Stimulated activated CD4-positive, alpha-beta T cell treated with anti-CD3 and anti-CD28 coated beads, Interleukin-2, amount 100 ng/mL, for 4 hours (primary cell): Measurements from ENCODE around the gene OR5H1.
"Not testable (repeated sequence)": the region's sequence is repeated elsewhere in the genome, so short reads cannot be mapped to it uniquely, and the experiment has no call there.

Source experiments
- DNase-seq: peaks from one replicate; pipeline ENCODE4 v3.0.0-alpha.2; 2020; ENCODE audit warnings: low read depth

Gene OR5H1

DNA sequence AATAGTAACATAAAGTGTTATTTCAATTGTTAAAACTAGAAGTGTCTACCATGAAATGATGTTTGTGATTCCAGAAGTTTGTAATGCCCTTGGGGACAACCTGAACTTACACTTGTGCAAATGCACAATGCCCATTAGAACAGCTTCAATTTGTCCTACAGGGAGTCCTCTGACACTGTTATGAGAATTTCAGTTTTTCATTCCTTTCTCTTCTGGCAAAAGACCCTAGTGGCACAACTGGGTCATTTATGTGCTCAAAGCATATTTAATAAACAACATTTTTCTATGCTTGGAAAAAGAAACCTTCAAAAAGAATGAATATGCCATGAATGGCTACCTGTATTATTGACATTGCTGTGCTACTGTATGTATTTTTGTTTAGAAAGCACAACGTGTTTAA, at the start of gene OR5H1:
OR5H1 (plus strand) TSS at position 301 of the 400 bp plus-strand sequence. CDS start 1,977 bp downstream, outside the sequence.
- DNase-seq: no peak

DNA sequence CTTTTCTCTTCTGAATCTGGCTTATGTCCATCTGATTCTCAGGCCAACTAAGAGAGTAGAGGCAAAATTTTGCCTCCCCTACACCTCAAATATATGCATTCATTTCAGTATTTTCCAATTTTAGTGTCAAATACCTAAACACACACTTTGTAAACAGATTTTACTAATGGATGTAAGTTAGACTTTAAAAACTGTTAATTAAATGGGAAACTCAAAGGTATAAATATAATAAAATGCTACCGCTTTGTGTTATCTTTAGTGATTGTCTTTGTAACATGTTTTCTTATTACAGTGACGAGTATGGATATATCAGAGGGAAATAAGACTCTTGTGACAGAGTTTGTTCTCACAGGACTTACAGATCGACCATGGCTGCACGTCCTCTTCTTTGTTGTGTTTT, 43.6 kb upstream of the OR5H1 start, which contains the start of gene OR5AC2:
OR5AC2 (plus strand) TSS at position 301 of the 400 bp plus-strand sequence; CDS start at position 301, 0 bp downstream.
- DNase-seq: no peak

DNA sequence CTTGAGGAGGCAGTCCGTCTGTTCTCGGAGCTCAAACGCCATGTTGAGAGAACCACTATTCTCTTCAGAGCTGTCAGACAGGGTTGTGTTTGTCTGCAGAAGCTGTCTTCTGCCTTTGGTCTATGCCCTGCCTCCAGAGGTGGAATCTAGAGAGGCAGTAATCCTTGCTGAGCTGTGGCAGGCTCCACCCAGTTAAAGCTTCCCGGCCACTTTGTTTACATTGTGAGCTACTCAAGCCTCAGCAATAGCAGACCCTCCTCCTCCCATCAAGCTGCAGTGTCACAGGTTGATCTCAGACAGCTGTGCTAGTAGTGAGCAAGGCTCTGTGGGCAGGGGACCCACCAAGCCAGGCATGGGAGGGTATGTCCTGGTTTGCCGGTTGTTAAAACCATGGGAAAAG, 34.6 kb upstream of the OR5H1 start:
- DNase-seq: no peak

DNA sequence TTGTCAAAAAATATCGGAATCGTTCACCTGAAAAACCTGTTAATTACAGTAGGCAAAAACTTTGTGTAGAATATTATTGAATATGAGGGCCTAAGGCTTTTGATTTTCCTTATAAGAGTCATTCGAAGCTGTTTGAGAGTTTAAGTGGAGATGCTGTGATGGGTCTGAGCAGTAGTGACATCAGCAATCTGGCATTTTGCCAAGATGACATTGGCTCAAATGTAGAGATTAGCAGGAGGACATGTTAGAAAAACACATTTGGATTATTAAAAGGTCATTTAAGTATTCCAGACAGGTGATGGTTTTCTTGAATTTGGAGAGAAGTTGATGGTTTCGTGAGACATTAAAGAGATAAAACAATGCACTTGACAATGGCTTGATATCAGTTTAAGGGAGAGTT, 30.7 kb upstream of the OR5H1 start:
- no peak for DNase-seq

DNA sequence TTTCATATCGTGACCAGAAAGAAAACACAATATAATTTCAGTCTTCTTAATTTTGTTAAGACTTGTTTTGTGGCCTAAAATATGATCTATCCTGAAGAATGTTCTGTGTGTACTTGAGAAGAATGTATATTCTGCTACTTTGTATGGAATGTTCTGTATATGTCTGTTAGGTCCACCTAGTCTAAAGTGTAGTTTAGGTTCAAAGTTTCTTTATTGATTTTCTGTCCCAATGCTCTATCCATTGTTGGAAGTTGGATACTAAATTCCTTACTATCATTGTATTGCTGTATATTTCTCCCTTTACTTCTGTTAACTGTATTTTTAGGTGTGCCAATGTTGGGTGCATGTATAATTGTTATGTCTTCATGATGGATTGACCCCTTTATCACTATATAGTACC, 22.4 kb upstream of the OR5H1 start:
- DNase-seq: no peak

DNA sequence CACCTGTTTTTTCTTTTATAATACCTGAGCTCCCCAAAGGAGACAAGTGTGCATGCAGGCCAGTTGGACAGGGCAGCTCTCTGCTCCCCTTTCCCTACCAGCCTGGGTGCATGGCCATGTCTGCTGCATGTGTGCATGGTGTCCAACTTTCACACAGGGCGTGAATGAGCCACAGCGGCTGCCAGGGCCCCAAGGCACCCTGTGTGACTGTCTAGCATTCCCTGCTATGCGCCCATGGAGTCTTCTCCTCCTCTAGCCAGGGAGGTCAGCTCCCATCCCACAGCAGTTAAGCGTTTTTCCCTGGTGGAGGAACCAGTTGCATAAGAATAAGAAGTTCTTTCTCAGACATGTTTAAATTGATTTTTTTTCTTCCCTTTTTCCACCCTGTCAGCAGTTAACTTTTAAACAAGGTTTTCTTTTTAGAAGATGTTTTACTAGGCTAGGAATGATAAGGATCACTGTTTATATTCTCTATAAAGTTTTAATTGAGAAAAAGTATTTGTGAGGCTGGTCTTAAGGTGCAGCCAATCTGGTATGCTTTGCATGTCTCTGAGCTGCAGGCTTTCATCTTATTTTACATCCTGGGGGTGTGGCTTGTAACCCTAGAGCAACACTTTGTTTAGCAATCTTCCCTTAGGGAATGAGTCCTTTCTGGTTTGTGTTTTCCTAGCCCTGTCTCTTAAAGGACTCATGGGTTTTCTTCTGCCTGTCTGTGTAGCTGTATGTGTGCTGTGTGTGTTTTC, 20.5 kb upstream of the OR5H1 start:
- no peak for DNase-seq

DNA sequence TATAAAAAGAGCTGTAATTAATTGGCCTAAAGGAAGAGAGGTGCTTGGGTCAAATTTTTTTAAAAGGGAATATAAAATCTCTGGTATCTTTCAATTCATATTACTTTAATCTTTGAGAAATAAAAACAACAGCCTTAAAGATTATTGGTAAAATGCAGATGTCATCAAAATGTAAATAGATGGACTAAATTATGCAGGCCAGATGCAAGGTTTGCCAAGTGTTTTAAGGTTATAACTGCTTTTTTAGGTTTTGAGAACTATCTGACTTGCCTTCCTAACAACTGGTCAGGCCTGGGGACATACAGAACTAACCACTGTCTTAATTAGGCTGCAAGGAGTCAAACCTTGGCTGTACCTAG, 20.0 kb upstream of the OR5H1 start:
- DNase-seq: no peak

DNA sequence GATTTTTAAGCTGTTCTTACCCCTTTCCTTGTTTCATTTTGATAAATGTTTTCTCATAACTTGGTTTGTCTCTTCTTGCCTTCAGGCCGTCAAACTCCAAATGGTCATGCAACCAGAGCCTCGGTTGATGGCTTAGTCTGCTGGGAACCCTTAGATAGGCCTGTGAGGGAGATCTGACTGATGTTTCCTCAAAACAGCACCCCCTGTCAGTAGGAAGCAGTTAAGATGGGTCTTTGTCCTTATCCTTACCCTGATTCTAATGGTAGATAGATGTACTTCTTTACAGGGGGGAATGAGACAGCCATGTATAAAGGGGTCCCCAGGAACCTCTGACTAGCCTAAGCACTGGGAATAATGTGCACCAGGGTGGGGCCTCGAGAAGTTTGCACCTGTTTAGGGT, 16.3 kb upstream of the OR5H1 start:
- no peak for DNase-seq

DNA sequence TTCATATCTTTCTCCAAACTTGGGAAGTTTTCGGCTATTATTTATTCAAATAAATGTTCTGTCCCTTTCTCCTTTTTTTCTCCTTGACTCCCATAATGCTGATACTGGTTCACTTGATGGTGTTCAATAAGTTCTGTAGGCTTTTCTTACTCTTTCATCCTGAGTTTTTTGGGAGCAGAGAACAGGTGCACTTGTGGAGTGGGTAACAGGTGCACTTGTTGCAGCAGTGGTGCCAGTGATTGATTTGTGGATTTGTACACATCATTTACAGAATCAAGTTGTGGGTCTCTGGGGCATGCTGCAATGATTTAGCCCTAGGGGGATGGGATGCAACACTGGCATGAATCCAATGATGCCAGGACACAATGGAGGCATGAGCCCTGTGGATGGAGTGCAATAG, 14.8 kb upstream of the OR5H1 start:
- DNase-seq: no peak

DNA sequence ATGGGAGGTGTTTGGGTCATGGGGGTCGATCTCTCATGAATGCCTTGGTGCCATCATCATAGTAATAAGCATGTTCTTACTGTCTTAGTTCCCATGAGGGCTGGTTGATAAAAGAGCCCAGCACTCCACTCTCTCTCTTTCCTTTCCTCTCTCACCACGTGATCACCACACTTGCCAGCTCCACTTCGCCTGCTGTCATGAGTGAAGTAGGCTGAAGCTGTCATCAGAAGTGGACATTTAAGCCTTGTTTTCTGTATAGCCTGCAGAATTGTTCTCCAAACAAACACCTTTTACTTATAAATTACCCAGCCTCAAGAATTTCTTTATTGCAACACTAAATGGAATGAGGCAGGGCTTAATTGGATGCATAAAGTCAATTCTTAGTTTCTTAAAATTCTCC, 6.1 kb downstream of the OR5H1 start:
- no peak for DNase-seq

DNA sequence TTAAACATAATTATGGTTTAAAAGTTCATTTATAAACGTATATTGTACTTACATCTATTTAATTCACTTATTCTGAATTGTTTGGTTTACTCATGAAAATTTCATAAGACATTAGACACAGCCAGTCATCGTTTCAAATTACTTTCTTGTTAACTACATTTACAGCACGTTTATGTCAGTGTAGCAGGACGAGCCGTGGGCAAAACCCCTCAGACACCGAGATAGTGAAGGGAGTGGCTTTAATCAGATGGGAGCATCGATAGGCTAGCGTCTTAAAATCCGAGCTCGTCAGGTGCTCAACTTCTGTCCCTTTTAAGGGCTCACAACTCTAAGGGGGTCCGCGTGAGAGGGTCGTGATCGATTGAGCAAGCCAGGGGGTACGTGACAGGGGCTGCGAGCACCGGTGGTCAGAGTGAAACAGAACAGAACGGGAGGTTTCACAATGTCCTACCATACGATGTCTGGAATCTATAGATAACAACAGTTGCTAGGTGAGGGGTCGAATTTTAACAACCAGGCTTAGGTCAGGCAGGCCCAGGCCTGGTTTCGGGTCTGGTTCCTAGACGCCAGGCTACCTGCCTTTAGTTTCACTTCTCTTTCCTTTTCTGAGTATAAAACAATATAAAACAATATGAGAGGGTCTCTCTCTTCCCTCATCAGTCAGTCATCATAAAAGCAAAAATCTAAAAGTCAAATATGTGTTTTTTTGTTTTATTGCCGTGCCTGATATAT, 7.5 kb downstream of the OR5H1 start:
- not testable (repeated sequence) for DNase-seq

DNA sequence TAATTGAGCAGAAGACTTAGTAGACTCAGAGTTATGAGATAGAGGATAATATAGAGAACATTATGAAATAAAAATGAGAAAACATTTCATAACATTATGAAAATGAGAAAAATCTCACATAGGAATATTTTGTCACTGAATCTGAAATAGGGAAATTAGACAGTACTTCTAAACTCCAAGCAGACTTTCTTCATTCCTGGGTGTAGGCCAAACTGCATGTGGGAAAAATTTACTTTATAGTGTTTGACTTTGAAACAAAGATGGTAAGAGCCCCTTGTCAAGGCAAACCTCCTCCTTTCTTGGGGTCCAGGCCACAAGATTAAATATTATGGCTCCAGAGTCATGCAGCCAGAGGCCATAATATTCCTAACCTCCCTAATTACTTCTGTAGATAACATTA, 10.0 kb downstream of the OR5H1 start:
- DNase-seq: no peak

DNA sequence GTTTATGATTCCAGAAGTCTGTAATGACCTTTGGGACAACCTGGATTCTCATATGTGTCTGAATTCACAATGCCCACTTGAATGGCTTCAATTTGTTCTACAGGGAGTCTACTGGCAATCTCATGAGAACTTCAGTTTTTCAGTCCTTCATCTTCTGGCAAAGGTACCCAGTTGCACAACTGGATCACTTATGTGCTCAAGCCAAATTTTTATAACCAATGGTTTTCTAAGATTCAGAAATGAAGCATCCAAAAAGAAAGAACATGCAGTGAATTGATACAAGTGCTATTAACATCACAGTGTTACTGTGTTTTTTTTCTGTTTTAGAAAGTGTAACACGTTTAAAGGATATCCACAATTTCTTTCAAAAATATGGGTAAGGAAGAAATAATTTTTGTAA, 16.7 kb downstream of the OR5H1 start, which contains the start of gene OR5H14:
OR5H14 (plus strand) TSS at position 301 of the 400 bp plus-strand sequence. CDS start 1,907 bp downstream, outside the sequence.
- DNase-seq: no peak

DNA sequence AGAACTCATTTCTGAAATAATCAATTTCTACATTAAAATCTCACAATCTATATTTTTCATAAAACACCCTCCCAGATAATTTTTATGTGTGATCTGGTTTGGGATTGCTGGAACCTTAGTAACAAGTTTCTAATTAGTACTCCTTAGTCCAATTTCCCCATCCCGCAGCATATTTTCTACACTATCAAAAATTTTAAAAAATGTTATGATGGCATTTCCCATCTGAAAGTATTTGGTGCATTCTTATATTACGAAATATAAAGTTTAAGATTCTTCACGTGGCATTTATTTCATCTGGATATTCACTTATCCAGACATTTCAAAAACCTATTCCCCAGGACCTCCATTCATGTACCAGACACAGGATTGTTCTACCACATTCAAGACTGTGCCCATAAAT, 18.2 kb downstream of the OR5H1 start:
- no peak for DNase-seq

DNA sequence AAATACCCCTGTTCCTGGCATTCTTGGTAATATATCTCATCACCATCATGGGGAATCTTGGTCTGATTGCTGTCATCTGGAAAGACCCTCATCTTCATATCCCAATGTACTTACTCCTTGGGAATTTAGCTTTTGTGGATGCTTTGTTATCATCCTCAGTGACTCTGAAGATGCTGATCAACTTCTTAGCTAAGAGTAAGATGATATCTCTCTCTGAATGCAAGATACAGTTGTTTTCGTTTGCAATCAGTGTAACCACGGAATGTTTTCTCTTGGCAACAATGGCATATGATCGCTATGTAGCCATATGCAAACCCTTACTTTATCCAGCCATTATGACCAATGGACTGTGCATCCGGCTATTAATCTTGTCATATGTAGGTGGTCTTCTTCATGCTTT, 18.9 kb downstream of the OR5H1 start:
- DNase-seq: not testable (repeated sequence)

DNA sequence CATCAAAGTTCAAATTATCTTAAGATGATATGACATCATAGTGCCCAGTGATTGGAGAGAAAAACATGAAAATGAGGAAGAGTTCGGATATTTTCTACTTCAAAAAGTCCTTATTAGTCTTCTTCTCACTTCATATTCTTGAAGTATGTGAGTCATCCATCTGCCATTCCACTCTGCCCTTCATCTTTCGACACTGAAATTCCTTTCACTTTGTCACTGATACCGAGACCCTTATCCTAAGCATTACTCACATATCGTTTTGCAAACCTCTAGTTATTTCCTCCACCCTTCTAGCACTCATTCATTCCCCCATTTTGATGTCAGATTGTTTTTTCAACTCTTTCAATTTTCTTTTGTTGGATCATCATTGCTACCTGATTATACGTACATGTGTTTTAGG, 20.7 kb downstream of the OR5H1 start:
- DNase-seq: no peak

DNA sequence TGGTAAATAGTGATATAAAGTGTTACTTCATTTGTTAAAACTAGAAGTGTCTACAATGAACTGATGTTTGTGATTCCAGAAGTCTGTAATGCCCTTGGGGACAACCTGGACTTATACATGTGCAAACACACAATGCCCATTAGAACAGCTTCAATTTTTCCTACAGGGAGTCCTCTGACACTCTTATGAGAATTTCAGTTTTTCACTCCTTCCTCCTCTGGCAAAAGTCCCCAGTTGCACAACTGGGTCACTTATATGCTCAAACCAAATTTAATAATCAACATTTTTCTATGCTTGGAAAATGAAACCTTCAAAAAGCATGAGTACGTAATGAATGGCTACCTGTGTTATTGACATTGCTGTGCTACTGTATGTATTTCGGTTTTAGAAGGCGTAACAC, 35.9 kb downstream of the OR5H1 start, which contains the start of gene OR5H15:
OR5H15 (plus strand) TSS at position 301 of the 400 bp plus-strand sequence. CDS start 2,004 bp downstream, outside the sequence.
- no peak for DNase-seq

DNA sequence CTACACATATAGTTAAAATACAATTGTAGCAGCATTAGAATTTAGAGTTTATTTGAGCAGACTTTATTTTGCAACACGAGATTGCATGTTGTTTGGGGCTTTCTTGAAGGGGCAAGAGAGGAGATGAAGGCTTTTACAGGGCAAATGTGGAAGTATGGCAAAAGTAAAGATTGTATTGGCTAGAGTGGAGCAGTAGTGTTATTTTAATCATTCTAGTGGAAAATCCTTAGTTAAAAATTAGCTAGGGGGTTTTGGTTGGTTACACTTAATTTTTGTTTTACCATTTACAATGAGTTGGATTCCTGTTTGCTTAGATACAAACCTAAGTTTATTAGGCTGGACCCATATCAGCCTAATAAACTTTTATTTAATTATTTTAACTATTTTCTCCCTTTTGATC, 40.5 kb downstream of the OR5H1 start:
- no peak for DNase-seq

DNA sequence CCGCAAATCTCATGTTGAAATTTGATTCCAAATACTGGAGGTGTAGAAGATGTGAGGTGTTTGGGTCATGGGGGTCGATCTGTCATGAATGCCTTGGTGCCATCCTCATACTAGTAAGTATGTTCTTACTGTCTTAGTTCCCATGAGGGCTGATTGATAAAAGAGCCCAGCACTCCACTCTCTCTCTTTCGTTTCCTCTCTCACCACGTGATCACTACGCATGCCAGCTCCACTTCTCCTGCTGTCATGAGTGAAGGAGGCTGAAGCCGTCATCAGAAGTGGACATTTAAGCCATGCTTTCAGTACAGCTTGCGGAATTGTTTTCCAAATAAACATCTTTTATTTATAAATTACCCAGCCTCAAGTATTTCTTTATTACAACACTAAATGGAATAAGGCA, 42.1 kb downstream of the OR5H1 start:
- DNase-seq: no peak

DNA sequence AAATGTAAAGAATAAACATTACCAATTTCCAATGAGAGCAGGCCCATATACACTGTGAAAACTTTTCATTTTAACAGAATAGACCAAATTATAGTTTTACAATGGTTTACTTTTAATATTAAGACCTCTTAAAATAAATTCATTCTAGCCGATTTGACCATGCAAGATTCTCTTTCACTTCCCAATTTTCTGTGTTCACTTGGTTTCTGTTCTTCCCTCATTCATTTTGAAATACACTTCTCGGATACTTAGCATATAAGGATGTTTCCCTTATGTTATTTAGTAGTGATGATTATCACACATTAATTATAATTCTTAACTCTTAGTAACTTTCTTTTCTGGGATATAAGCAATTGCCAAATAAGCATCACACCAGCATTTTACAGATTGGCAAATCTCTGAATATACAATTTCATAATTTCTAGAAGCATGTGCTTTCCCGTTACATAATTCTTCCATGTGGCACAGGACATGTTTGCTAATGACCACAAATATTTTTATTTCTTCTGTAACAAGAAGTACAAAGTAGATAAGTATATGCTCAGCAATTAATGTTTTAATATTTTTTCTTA, 49.9 kb downstream of the OR5H1 start:
- DNase-seq: no peak

DNA sequence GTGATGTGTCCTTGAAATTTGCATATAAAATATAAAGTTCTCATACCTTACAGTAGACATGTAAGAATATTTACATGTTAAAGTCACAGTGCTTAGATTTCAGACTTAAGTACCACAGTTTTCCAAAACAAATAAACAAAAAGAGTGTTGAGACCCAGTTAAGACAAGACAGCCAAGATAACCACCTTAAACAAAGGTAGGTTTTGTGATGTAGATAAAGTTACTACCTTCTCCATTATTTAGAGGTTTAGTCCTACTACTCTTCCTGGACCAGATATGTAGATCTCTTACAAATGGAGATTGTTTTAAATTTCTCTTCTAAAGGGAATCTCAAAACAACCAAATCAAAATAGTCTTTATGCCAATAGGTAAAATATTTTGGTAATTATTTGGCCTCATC, 51.7 kb downstream of the OR5H1 start:
- DNase-seq: no peak

DNA sequence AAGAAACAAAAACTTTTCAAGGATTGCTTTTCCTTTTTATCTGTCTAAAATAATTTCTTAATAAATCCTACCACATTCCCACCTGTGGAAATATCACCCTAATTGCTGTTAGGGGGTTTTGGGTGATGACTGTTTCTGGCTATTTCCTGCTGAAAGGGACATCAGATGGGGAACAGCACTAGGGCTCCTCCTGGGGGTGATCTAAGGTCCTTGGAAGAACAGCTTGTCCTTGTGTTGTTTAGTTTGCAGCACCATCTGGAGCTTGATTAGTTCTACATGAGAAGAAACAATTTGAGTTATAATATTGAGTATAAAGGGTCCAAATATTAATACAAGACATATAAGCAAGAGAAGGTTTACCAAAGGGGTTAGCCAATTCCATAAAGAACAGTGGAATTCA, 54.7 kb downstream of the OR5H1 start:
- no peak for DNase-seq
